SK-N-SH (cell line): ENCODE data around the gene USP25. TPM values are rescaled to one million over a fixed set of nuclear protein-coding genes. Genes with fewer than 3 reads are reported as not detected.

Experiments used
- CTCF ChIA-PET: fragments of 300-600, 350-600 bp; formaldehyde crosslinking; extraction: SDS; loops from one replicate; lab custom pipeline; 2021; lab: Yijun Ruan, JAX
- POLR2A ChIA-PET: fragments of 350-600 bp; sonication (Branson Sonifier 250); formaldehyde crosslinking; extraction: SDS; loops from one replicate; lab custom pipeline; 2020; ENCODE audit warnings: antibody characterized with exemption, inconsistent platforms; lab: Yijun Ruan, JAX
- DNase-seq: peaks from one replicate; pipeline ENCODE4 v3.0.0; 2012
- H2AFZ ChIP-seq: fragments of 200-600 bp; sonication (generic); 2 replicates; pipeline ENCODE4 v1.8.1; 2016; ENCODE audit warnings: antibody characterized with exemption, mild to moderate bottlenecking, low read depth
- H3F3A ChIP-seq: fragments of 200-600 bp; sonication (generic); replicated peaks from 2 replicates; pipeline ENCODE3; 2016; ENCODE audit warnings: antibody characterized with exemption, mild to moderate bottlenecking; ENCODE audit not compliant: insufficient read depth
- H3K27ac ChIP-seq, 2 experiments: fragments of 200-500 bp in 1 of 2; fragments of 200-600 bp in 1 of 2; sonication (Bioruptor generic) in 1 of 2; sonication (generic), shearing (Covaris generic) in 1 of 2; 2 replicates each; pipeline versions ENCODE4 v1.5.1 to v1.6.1; 2014 to 2016; ENCODE audit warnings: low read depth in 2 of 2, inconsistent platforms in 1 of 2, low read length in 1 of 2, mild to moderate bottlenecking in 1 of 2, mixed read lengths in 1 of 2
- H3K27me3 ChIP-seq: fragments of 200-600 bp; sonication (generic), shearing (Covaris generic); 2 replicates; pipeline ENCODE4 v1.6.1; 2016; ENCODE audit warnings: mixed run types; ENCODE audit not compliant: insufficient read depth
- H3K36me3 ChIP-seq, 2 experiments: fragments of 200-500 bp in 1 of 2; fragments of 200-600 bp in 1 of 2; sonication (Bioruptor generic) in 1 of 2; sonication (generic) in 1 of 2; replicated peaks in 1 of 2; 2 replicates each; pipeline versions ENCODE3 to v1.5.1; 2014 to 2016; ENCODE audit warnings: low read length in 1 of 2, mild to moderate bottlenecking in 1 of 2; ENCODE audit not compliant: insufficient read depth in 2 of 2, control insufficient read depth in 1 of 2
- H3K4me1 ChIP-seq, 2 experiments: fragments of 200-500 bp in 1 of 2; fragments of 200-600 bp in 1 of 2; sonication (Bioruptor generic) in 1 of 2; sonication (generic), shearing (Covaris generic) in 1 of 2; 2 replicates each; pipeline versions ENCODE4 v1.5.1 to v1.6.1; 2014 to 2016; ENCODE audit warnings: low read depth in 1 of 2, low read length in 1 of 2, mixed run types in 1 of 2; ENCODE audit not compliant: insufficient read depth in 2 of 2, control insufficient read depth in 1 of 2
- H3K4me2 ChIP-seq: fragments of 200-600 bp; sonication (generic), shearing (Covaris generic); 2 replicates; pipeline ENCODE4 v1.6.1; 2017; ENCODE audit warnings: mixed run types
- H3K4me3 ChIP-seq, 2 experiments: fragments of 200-500 bp in 1 of 2; fragments of 200-600 bp in 1 of 2; sonication (Bioruptor generic) in 1 of 2; sonication (generic), shearing (Covaris generic) in 1 of 2; 2 replicates each; pipeline versions ENCODE4 v1.5.1 to v1.8.1; 2014 to 2016; ENCODE audit warnings: low read depth in 2 of 2, inconsistent platforms in 1 of 2, low read length in 1 of 2, mild to moderate bottlenecking in 1 of 2, mixed read lengths in 1 of 2, moderate library complexity in 1 of 2
- H3K79me2 ChIP-seq: fragments of 200-600 bp; sonication (generic); 2 replicates; pipeline ENCODE4 v1.8.1; 2017; ENCODE audit warnings: mild to moderate bottlenecking; ENCODE audit not compliant: insufficient read depth
- H3K9ac ChIP-seq: fragments of 200-600 bp; sonication (generic); 2 replicates; pipeline ENCODE4 v1.6.1; 2017; ENCODE audit warnings: mixed run types
- H3K9me2 ChIP-seq: fragments of 200-600 bp; sonication (generic); 2 replicates; pipeline ENCODE4 v1.6.1; 2017; ENCODE audit warnings: mixed run types
- H3K9me3 ChIP-seq: fragments of 200-600 bp; sonication (generic); 2 replicates; pipeline ENCODE4 v1.6.1; 2017; ENCODE audit warnings: mixed run types, mild to moderate bottlenecking, moderate library complexity
- H4K20me1 ChIP-seq: fragments of 200-600 bp; sonication (generic); 2 replicates; pipeline ENCODE4 v1.6.1; 2017; ENCODE audit warnings: mild to moderate bottlenecking, mixed run types; ENCODE audit not compliant: insufficient read depth
- EP300 ChIP-seq, 2 experiments: IDR thresholded peaks; 2 replicates each; pipeline versions ENCODE4 v1.4.0 to v1.6.1; 2012; ENCODE audit warnings: borderline replicate concordance in 1 of 2, low read depth in 1 of 2, low read length in 1 of 2
- FOXM1 ChIP-seq: IDR thresholded peaks from 2 replicates; pipeline ENCODE4 v1.4.0; 2012; ENCODE audit warnings: low read depth, mild to moderate bottlenecking
- GABPA ChIP-seq: IDR thresholded peaks from 2 replicates; pipeline ENCODE4 v1.4.0; 2012; ENCODE audit warnings: low read depth, mild to moderate bottlenecking
- GATA2 ChIP-seq: sonication (generic); formaldehyde crosslinking; IDR thresholded peaks from 2 replicates; pipeline ENCODE4 v1.5.0; 2020; ENCODE audit warnings: mild to moderate bottlenecking, missing genetic modification reagents
- JUND ChIP-seq: IDR thresholded peaks from 2 replicates; pipeline ENCODE4 v1.4.0; 2012
- MEF2A ChIP-seq: IDR thresholded peaks from 2 replicates; pipeline ENCODE4 v1.4.0; 2012; ENCODE audit warnings: low read depth, borderline replicate concordance
- MXI1 ChIP-seq: IDR thresholded peaks from 2 replicates; pipeline ENCODE4 v1.6.1; 2012; ENCODE audit warnings: mild to moderate bottlenecking, low read depth, low read length, improper control_type of control experiment
- PBX3 ChIP-seq: IDR thresholded peaks from 2 replicates; pipeline ENCODE4; 2012
- POLR2AphosphoS5 ChIP-seq: IDR thresholded peaks from 2 replicates; pipeline ENCODE4 v1.6.1; 2012; ENCODE audit warnings: low read depth, low read length
- RAD21 ChIP-seq: IDR thresholded peaks from 2 replicates; pipeline ENCODE4 v1.6.1; 2012; ENCODE audit warnings: mild to moderate bottlenecking, low read length
- RCOR1 ChIP-seq: fragments of 150-350 bp; IDR thresholded peaks from 2 replicates; pipeline ENCODE4 v1.6.1; 2017; ENCODE audit warnings: antibody characterized with exemption, low read length
- RFX5 ChIP-seq: IDR thresholded peaks from 2 replicates; pipeline ENCODE4 v1.6.1; 2012; ENCODE audit warnings: mild to moderate bottlenecking, improper control_type of control experiment, low read length
- SMC3 ChIP-seq: IDR thresholded peaks from 2 replicates; pipeline ENCODE4 v1.6.1; 2012; ENCODE audit warnings: low read depth, low read length, improper control_type of control experiment
- TAF1 ChIP-seq: IDR thresholded peaks from 2 replicates; pipeline ENCODE4 v1.6.1; 2012; ENCODE audit warnings: low read depth, mild to moderate bottlenecking, low read length, moderate library complexity, borderline replicate concordance
- TCF12 ChIP-seq: IDR thresholded peaks from 2 replicates; pipeline ENCODE4 v1.4.0; 2012
- TEAD4 ChIP-seq: IDR thresholded peaks from 2 replicates; pipeline ENCODE4 v1.4.0; 2012; ENCODE audit warnings: mild to moderate bottlenecking, borderline replicate concordance; ENCODE audit not compliant: insufficient read depth
- USF1 ChIP-seq: IDR thresholded peaks from 2 replicates; pipeline ENCODE4 v1.4.0; 2012; ENCODE audit warnings: low read depth, borderline replicate concordance
- YY1 ChIP-seq: IDR thresholded peaks from 2 replicates; pipeline ENCODE4 v1.4.0; 2012; ENCODE audit warnings: low read depth, mild to moderate bottlenecking
- ZBTB33 ChIP-seq: IDR thresholded peaks from 2 replicates; pipeline ENCODE4 v1.4.0; 2012; ENCODE audit warnings: low read depth, borderline replicate concordance
- WGBS: methylation state at CpG from one replicate; pipeline ENCODE4 v1.1.6; 2017; ENCODE audit warnings: low lambda C conversion rate; 5-methylcytosine and 5-hydroxymethylcytosine counted together
- polyA plus RNA-seq, 3 experiments: library from polyadenylated mRNA; depleted of rRNA; stranded (reverse); fragments of >200 nt; gene quantifications; 2 replicates each; pipeline ENCODE4 v1.2.3, GENCODE V29; 2012

USP25 gene
- polyA plus RNA-seq, 1 of the 3 experiments (the other 2 are of a cell fraction) = 4.6 TPM

- Histone ChIP-seq H3K27me3 (no peaks in the 10 kb centered on the region), H3K36me3 (peaks cover 10 to 19% of the 10 kb centered on the region in 2 experiments), H3K9me2 (no peaks in the 10 kb centered on the region), H3K9me3 (no peaks in the 10 kb centered on the region), H3K79me2 (no peaks in the 10 kb centered on the region), H3K4me1 (peaks cover 0 to 11% of the 10 kb centered on the region in 2 experiments; a peak in 3 of 4 replicates), H3K4me3 (no peak overlapping the region), H3K27ac (no peak overlapping the region), H2AFZ (no peak overlapping the region), H3K9ac (no peak overlapping the region), H3F3A (no peaks in the 10 kb centered on the region), H3K4me2 (no peak overlapping the region), H4K20me1 (no peaks in the 10 kb centered on the region)
- 96% methylated on average over 4 of the region's 4 CpGs for WGBS
- DNase-seq = no peak
- ChIA-PET POLR2A (no interaction called here), CTCF (no interaction called here)
- no peak for TF ChIP-seq MEF2A
- TF ChIP-seq RFX5 = no peak
- TF ChIP-seq ZBTB33 = no peak
- TF ChIP-seq RAD21 = no peak
- TF ChIP-seq PBX3 = no peak
- TF ChIP-seq POLR2AphosphoS5 = no peak
- no peak for TF ChIP-seq USF1
These were observed 93.8 kb downstream of the USP25 start for GRCh38 chr21:15823486-15824150.

- Histone ChIP-seq H3K4me2 (no peak overlapping the region), H3K79me2 (no peaks in the 10 kb centered on the region), H3K4me1 (peaks cover 0 to 6% of the 10 kb centered on the region in 2 experiments; a peak in 3 of 4 replicates), H3K27me3 (no peaks in the 10 kb centered on the region), H3K9me3 (no peaks in the 10 kb centered on the region), H3F3A (no peaks in the 10 kb centered on the region), H4K20me1 (no peaks in the 10 kb centered on the region), H3K36me3 (peaks cover 5 to 16% of the 10 kb centered on the region in 2 experiments), H3K9me2 (no peaks in the 10 kb centered on the region), H3K9ac (no peak overlapping the region), H2AFZ (no peak overlapping the region), H3K27ac (no peak overlapping the region), H3K4me3 (no peak overlapping the region)
- TF ChIP-seq MXI1 (no peak), YY1 (no peak), TCF12 (no peak), RCOR1 (no peak), SMC3 (no peak), JUND (no peak), TEAD4 (no peak), GATA2 (CRISPR knock-in tag) (no peak), FOXM1 (no peak), GABPA (no peak), TAF1 (no peak), EP300 (IDR thresholded peaks at IDR 0.05; ENCODE audit: borderline replicate concordance in 1 of 2, low read depth in 1 of 2, low read length in 1 of 2) (no peak)
- ChIA-PET CTCF (interaction anchor here (0.7 kb wide), 1 partner anchor 93 kb away, joined by 3 read pairs; no protein-coding TSS in a partner anchor), POLR2A (no interaction called here)
- no peak for DNase-seq
- WGBS = 54% methylated on average over 2 of the region's 2 CpGs
These were observed 95.9 kb downstream of the USP25 start for GRCh38 chr21:15825700-15826099.
